Epithelial cell of proximal tubule (primary cell): ENCODE measurements around the gene PKHD1. TPM values are rescaled to one million over a fixed set of nuclear protein-coding genes. Genes with fewer than 3 reads are reported as not detected.
A peak's percentile ranks its signal among the peaks of the same experiment; 100 is the strongest.
"Not testable (repeated sequence)": the region's sequence is repeated elsewhere in the genome, so short reads cannot be mapped to it uniquely, and the experiment has no call there.

Source experiments
- DNase-seq: peaks from one replicate; pipeline ENCODE4 v3.0.0-alpha.2; 2011; ENCODE audit warnings: low read depth
- H3K4me3 ChIP-seq: 2 replicates; pipeline ENCODE4 v1.5.1; 2011; ENCODE audit warnings: low read depth, mild to moderate bottlenecking, low read length
- total RNA-seq: library from RNA; depleted of rRNA; stranded (reverse); fragments of >200 nt; gene quantifications from 2 replicates; pipeline ENCODE4 v1.2.3, GENCODE V29; 2015
- TF ChIP-seq, protein P1 (sequence below): conservative IDR thresholded peaks from 2 replicates; pipeline ENCODE4 v1.5.1; 2012; ENCODE audit warnings: low read depth, mild to moderate bottlenecking, low read length

PKHD1 gene
- total RNA-seq, 1 donor from 2014 or later, result 1.7 TPM

DNA sequence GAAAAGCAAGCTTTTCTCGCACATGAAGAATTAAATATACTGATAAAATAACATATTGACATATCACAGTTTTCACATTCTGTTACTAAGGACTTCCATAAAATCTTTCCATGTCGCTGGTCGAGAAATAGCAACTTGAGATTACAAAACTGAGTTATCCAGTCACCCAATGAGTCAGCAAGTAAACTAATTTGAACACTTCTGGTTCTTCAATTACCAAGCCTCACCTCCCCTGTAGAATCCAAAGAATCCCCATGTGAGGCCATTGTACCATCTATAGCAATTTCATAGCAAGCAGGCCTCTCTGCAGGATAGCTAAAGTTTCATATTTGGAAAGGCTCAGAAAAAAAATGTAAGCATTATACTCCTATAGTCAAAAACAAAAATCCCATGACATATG, 87.3 kb downstream of the PKHD1 start:
- TF ChIP-seq, protein P1, sequence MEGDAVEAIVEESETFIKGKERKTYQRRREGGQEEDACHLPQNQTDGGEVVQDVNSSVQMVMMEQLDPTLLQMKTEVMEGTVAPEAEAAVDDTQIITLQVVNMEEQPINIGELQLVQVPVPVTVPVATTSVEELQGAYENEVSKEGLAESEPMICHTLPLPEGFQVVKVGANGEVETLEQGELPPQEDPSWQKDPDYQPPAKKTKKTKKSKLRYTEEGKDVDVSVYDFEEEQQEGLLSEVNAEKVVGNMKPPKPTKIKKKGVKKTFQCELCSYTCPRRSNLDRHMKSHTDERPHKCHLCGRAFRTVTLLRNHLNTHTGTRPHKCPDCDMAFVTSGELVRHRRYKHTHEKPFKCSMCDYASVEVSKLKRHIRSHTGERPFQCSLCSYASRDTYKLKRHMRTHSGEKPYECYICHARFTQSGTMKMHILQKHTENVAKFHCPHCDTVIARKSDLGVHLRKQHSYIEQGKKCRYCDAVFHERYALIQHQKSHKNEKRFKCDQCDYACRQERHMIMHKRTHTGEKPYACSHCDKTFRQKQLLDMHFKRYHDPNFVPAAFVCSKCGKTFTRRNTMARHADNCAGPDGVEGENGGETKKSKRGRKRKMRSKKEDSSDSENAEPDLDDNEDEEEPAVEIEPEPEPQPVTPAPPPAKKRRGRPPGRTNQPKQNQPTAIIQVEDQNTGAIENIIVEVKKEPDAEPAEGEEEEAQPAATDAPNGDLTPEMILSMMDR, result no peak
- H3K4me3 ChIP-seq, result no peak overlapping the region
- peak; percentile 77 for DNase-seq

DNA sequence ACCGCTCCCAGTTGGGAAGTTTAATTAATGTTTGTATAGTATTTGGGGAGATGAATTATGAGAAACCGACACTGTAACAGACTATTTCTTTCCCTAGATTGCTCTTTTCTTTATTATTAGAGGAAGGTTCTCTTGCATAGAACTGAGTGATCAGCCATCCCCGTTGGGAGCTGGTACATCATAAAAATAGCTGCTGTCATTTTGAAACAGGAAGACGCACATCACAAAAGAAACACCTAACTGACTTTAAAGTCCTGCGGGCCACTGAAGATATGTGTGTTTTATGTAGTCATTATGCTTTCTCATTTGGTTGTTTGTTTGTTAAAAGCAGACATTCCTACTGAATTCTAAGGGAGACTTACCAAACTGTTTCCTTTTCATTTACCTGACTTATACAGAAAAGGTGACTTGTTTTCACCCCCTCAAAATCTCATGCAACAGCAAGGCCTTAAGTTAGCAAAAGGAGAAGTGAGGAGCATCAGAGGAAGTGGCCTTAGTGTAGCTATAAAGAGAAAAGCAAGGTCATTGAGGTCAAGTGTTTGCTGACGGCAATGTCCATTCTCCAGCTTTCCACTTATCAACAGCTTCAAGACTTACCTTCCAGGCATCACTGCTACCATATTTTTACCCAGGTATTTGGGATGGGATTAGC, 91.0 kb downstream of the PKHD1 start:
- H3K4me3 ChIP-seq, result no peak overlapping the region
- TF ChIP-seq, protein P1, result no peak
- no peak for DNase-seq

DNA sequence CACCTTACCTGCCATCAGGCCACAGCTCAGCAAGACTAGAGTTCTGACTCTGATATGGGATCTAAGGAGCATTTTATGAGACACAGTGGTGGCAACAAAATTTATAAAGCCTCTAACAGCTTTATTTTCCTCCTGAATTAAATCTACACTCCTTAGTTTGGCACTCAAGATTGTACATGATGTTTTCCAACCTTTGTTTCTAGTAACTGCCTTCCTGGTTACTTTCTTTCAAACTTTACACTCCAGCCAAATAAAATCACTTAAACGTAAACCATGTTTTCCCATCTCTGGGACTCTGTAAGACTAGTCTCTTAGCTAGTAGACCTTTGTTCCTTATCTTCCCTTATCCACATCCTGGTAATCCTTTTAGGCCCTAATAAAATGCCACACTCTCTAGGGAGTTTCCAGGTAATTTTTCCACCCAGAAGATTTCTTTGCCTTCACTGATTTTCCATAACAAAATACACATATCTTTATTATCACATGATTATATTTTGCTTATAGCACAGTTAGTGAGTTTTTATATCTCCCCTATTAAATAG, 92.1 kb downstream of the PKHD1 start:
- H3K4me3 ChIP-seq, result no peak overlapping the region
- no peak for DNase-seq
- TF ChIP-seq, protein P1, result no peak

DNA sequence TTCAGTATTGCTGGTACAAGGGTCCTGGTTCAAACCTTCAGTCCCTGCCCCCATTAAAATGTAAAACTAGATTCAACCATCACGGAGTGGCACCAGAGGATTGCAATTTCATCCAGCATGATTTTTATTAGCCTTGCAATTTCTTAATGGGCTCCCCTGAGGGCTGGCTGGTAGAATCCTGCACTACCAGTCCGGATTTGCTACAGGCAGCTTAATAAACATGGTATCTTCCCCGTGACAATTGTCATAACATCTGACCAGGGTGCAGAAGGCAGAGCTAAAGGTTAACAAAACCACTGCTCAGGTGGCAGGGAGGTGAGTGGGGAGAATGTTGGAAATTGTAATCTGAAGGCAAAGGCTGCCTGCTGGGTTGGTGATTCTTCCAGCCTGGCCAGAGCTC, 94.5 kb downstream of the PKHD1 start:
- TF ChIP-seq, protein P1, result no peak
- H3K4me3 ChIP-seq, result no peak overlapping the region
- DNase-seq, result no peak

DNA sequence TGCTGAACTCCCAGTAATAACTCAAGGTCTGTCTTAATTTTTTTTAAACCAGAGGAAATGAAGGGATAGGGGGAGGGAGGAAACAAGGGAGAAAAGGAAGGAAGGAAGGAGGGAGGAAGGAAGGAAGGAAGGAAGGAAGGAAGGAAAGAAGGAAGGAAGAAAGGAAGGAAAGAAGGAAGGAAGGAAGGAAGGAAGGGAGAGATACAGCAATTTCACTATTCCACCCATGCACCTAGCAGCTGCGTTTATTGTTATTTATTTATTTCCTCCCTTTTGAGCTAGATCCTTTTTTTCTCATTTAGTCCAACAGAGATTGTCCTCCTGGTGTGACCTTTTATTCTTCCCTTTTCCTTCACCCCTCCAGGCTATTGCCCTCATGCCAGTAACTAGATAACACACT, 97.6 kb downstream of the PKHD1 start:
- DNase-seq, result no peak
- H3K4me3 ChIP-seq, result no peak overlapping the region
- TF ChIP-seq, protein P1, result no peak

DNA sequence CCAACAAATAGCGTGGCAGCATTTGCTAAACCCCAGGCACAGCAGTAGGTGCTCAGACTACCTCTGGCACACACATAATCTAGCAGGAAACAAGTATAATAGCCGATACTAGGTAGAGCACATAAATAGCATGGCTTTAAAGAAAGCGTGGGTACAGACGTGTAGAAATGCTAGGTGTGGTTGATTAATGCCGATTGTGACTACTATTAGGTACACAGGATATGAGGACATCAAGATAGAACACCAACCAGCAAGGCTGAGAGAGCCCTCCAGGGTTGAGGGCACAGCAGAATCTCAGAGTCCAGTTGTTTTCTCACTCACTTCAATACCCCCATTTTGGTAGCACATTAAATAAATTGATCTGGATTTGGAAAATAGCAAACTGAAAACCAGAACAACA, 100.5 kb downstream of the PKHD1 start:
- no peak for DNase-seq

DNA sequence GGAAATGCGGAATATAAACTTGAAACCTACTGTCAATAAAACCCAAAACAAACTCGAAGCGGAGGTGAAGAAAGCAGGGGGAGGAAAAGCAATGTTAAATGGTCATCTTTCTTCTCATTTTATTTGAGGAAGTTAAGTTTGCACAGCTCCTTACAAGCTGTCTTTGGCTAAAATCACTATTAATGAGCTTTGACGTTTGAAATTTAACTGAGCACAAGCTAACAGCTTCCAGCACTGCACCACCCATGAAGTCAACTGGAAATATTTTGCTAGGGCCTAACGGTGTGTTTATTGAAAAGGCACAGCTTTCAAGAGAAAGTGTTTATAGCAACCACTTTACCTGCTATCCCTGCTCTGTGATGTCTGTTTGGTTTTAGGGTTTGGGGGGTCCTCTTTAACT, 103.8 kb downstream of the PKHD1 start:
- TF ChIP-seq, protein P1, result no peak
- no peak for DNase-seq

More for the DNA sequence above, 100.5 kb downstream of the PKHD1 start:
- TF ChIP-seq, protein P1, result no peak
- no peak overlapping the region for H3K4me3 ChIP-seq

DNA sequence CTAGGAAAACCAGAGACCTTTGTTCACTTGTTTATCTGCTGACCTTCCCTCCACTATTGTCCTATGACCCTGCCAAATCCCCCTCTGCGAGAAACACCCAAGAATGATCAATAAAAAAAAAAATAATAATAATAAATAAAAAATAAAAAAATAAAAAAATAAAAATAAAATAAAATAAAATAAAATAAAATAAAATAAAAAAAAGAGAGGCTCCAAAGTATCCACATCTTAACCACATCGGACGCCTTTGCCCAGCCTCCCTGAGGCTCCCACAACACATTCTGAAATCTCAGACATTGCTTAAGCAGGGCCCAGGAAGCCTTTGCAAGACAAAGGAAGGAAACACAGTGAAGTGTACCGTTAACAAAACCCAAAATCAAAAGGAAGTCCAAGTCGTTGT, 104.7 kb downstream of the PKHD1 start:
- DNase-seq, H3K4me3 ChIP-seq: not testable (repeated sequence)

More for the DNA sequence above, 103.8 kb downstream of the PKHD1 start:
- H3K4me3 ChIP-seq, result no peak overlapping the region
